H1 (cell line): Measurements from ENCODE around the gene NPHP4.

Source experiments
- CREB1 ChIP-seq: IDR thresholded peaks from 2 replicates; pipeline ENCODE4 v1.6.1; 2012; ENCODE audit warnings: inconsistent platforms
- CTCF ChIP-seq, 3 experiments: IDR thresholded peaks; 1 replicate in 2 of 3; 2 replicates in 1 of 3; pipeline versions ENCODE4 v1.5.1 to v1.6.1; 2011; ENCODE audit warnings: low read length in 3 of 3, mild to moderate bottlenecking in 3 of 3, inconsistent platforms in 2 of 3, low read depth in 1 of 3, moderate library complexity in 1 of 3; ENCODE audit not compliant: insufficient read depth in 1 of 3; ENCODE audit errors: control extremely low read depth in 1 of 3
- POLR2A ChIP-seq, 2 experiments: IDR thresholded peaks; 1 replicate in 1 of 2; 2 replicates in 1 of 2; pipeline ENCODE4 v1.6.1; 2011; ENCODE audit warnings: low read depth in 2 of 2, low read length in 2 of 2, mild to moderate bottlenecking in 2 of 2; ENCODE audit errors: control extremely low read depth in 1 of 2
- RAD21 ChIP-seq, 2 experiments: IDR thresholded peaks in 1 of 2; conservative IDR thresholded peaks in 1 of 2; 2 replicates each; pipeline ENCODE4 v1.6.1; 2011; ENCODE audit warnings: low read depth in 2 of 2, low read length in 2 of 2, improper control_type of control experiment in 1 of 2, inconsistent platforms in 1 of 2, mild to moderate bottlenecking in 1 of 2, moderate library complexity in 1 of 2
- RFX5 ChIP-seq: IDR thresholded peaks from 2 replicates; pipeline ENCODE4 v1.6.1; 2011; ENCODE audit warnings: low read depth, low read length, improper control_type of control experiment, borderline replicate concordance
- SP4 ChIP-seq: IDR thresholded peaks from 2 replicates; pipeline ENCODE4 v1.6.1; 2012; ENCODE audit warnings: low read length, inconsistent platforms

GRCh38 chr1:5904551-5904950, 87.7 kb downstream of the NPHP4 start:
- TF ChIP-seq CTCF (IDR thresholded peaks at IDR 0.05; ENCODE audit: control extremely low read depth in 1 of 3, insufficient read depth in 1 of 3, low read depth in 1 of 3, low read length in 3 of 3) (no peak), RFX5 (no peak), CREB1 (no peak), RAD21 (IDR thresholded peaks at IDR 0.05 in 1 of 2, conservative IDR thresholded peaks at IDR 0.05 in 1 of 2; ENCODE audit: low read depth in 2 of 2, low read length in 2 of 2) (no peak), SP4 (no peak), POLR2A (IDR thresholded peaks at IDR 0.05; ENCODE audit: control extremely low read depth in 1 of 2, low read depth in 2 of 2, low read length in 2 of 2) (no peak)
